Smooth muscle cell (in vitro differentiated cells): Measurements from ENCODE around the gene ZNF324. TPM values are rescaled to one million over a fixed set of nuclear protein-coding genes. Genes with fewer than 3 reads are reported as not detected.

Source experiments
- DNase-seq: peaks from one replicate; lab custom pipeline; 2025; ENCODE audit not compliant: unreplicated experiment; lab: John Stamatoyannopoulos, UW
- H2AFZ ChIP-seq: fragments of 200-600 bp; sonication (generic); 2 replicates; pipeline ENCODE4 v1.6.0; 2016; ENCODE audit warnings: antibody characterized with exemption, low read depth, mild to moderate bottlenecking
- H3F3A ChIP-seq: fragments of 200-600 bp; sonication (generic); 2 replicates; pipeline ENCODE4 v1.6.0; 2017; ENCODE audit warnings: antibody characterized with exemption, low read depth
- H3K27ac ChIP-seq: fragments of 200-600 bp; sonication (generic); 2 replicates; pipeline ENCODE4 v1.5.1; 2016; ENCODE audit warnings: low read depth, mild to moderate bottlenecking
- H3K27me3 ChIP-seq: fragments of 200-600 bp; sonication (generic); 2 replicates; pipeline ENCODE4 v1.6.1; 2016; ENCODE audit warnings: low read depth, mild to moderate bottlenecking
- H3K36me3 ChIP-seq: fragments of 200-600 bp; sonication (generic); 2 replicates; pipeline ENCODE4 v1.5.1; 2016; ENCODE audit warnings: low read depth
- H3K4me1 ChIP-seq: fragments of 200-600 bp; sonication (generic); 2 replicates; pipeline ENCODE4 v1.5.1; 2016; ENCODE audit warnings: low read depth
- H3K4me2 ChIP-seq: fragments of 200-600 bp; sonication (generic); 2 replicates; pipeline ENCODE4 v1.6.0; 2016; ENCODE audit warnings: mild to moderate bottlenecking
- H3K4me3 ChIP-seq: fragments of 200-600 bp; sonication (generic); 2 replicates; pipeline ENCODE4 v1.5.1; 2016; ENCODE audit warnings: mild to moderate bottlenecking
- H3K79me2 ChIP-seq: fragments of 200-600 bp; sonication (generic); 2 replicates; pipeline ENCODE4 v1.6.0; 2016; ENCODE audit warnings: low read depth, mild to moderate bottlenecking
- H3K9ac ChIP-seq: fragments of 200-600 bp; sonication (generic); 2 replicates; pipeline ENCODE4 v1.6.0; 2016; ENCODE audit warnings: low read depth
- H3K9me3 ChIP-seq: fragments of 200-600 bp; sonication (generic); replicated peaks from 2 replicates; pipeline ENCODE4 v1.5.1; 2016; ENCODE audit warnings: low read depth
- H4K20me1 ChIP-seq: fragments of 200-600 bp; sonication (generic); 2 replicates; pipeline ENCODE4 v1.6.0; 2016; ENCODE audit warnings: low read depth
- WGBS: methylation state at CpG from one replicate; pipeline ENCODE4 v1.1.7; 2016; ENCODE audit warnings: low lambda C conversion rate; 5-methylcytosine and 5-hydroxymethylcytosine counted together
- polyA plus RNA-seq: library from polyadenylated mRNA; unstranded; fragments of >200 nt; fragmentation: Nextera tagmentation; extraction: Ambion mirVana; gene quantifications from 2 replicates; pipeline ENCODE4 v1.2.1, GENCODE V29; 2016
- total RNA-seq: library from RNA; depleted of rRNA; stranded (reverse); fragments of >200 nt; gene quantifications from 2 replicates; pipeline ENCODE4 v1.2.3, GENCODE V29; 2014
- TF ChIP-seq, protein P1 (sequence below): fragments of 200-600 bp; sonication (generic); IDR thresholded peaks from 2 replicates; pipeline ENCODE4 v1.5.1; 2017; ENCODE audit warnings: borderline replicate concordance, mild to moderate bottlenecking, antibody characterized with exemption; ENCODE audit not compliant: insufficient read depth, poor library complexity, severe bottlenecking

Gene ZNF324
- total and polyA plus RNA-seq, 2 experiments from 2014 or later, result 8.8 to 10.2 TPM

DNA sequence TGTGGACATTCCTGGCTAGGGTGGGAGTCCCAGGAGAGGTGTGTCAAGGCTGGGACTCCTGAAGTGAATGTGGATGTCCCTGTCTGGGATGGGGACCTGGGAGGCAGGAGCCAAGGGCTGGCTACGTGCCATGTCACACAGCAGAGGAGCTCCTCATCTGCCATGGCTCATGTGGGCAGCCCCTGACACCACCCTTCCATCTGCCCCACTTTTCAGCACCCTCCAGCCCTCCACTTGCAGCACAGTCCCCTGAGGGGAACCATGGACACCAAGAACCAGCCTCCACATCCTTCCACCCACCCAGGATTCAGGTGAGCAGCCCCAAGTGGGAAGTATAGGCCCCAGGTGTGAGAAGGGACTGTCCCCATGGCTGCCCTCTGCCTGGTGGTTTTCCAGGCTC is 11.0 kb downstream of the ZNF324 start:
- Histone ChIP-seq H3K27ac (no peak overlapping the region), H3K27me3 (no peaks in the 10 kb centered on the region), H3K79me2 (no peaks in the 10 kb centered on the region), H3K4me2 (no peak overlapping the region), H3K9ac (no peak overlapping the region), H3K36me3 (no peaks in the 10 kb centered on the region), H4K20me1 (peaks cover 7% of the 10 kb centered on the region), H3K4me1 (peaks cover 16% of the 10 kb centered on the region), H3F3A (peaks cover 6% of the 10 kb centered on the region), H3K9me3 (no peaks in the 10 kb centered on the region), H3K4me3 (no peak overlapping the region), H2AFZ (no peak overlapping the region)
- 100% methylated on average over 1 of the region's 1 CpG for WGBS
- TF ChIP-seq, protein P1, sequence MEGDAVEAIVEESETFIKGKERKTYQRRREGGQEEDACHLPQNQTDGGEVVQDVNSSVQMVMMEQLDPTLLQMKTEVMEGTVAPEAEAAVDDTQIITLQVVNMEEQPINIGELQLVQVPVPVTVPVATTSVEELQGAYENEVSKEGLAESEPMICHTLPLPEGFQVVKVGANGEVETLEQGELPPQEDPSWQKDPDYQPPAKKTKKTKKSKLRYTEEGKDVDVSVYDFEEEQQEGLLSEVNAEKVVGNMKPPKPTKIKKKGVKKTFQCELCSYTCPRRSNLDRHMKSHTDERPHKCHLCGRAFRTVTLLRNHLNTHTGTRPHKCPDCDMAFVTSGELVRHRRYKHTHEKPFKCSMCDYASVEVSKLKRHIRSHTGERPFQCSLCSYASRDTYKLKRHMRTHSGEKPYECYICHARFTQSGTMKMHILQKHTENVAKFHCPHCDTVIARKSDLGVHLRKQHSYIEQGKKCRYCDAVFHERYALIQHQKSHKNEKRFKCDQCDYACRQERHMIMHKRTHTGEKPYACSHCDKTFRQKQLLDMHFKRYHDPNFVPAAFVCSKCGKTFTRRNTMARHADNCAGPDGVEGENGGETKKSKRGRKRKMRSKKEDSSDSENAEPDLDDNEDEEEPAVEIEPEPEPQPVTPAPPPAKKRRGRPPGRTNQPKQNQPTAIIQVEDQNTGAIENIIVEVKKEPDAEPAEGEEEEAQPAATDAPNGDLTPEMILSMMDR, result no peak
- no peak for DNase-seq

- Histone ChIP-seq H4K20me1 (peaks cover 1% of the 10 kb centered on the region), H3K4me2 (no peak overlapping the region), H3K4me1 (peaks cover 16% of the 10 kb centered on the region), H3K79me2 (no peaks in the 10 kb centered on the region), H3K27me3 (no peaks in the 10 kb centered on the region), H3K36me3 (no peaks in the 10 kb centered on the region), H3F3A (peaks cover 6% of the 10 kb centered on the region), H3K9ac (no peak overlapping the region), H3K27ac (no peak overlapping the region), H2AFZ (no peak overlapping the region), H3K4me3 (no peak overlapping the region), H3K9me3 (no peaks in the 10 kb centered on the region)
- TF ChIP-seq, protein P1, result no peak
- DNase-seq, result no peak
- 96% methylated on average over 7 of the region's 7 CpGs for WGBS
These were observed 12.4 kb downstream of the ZNF324 start for GRCh38 chr19:58479303-58479702.

DNA sequence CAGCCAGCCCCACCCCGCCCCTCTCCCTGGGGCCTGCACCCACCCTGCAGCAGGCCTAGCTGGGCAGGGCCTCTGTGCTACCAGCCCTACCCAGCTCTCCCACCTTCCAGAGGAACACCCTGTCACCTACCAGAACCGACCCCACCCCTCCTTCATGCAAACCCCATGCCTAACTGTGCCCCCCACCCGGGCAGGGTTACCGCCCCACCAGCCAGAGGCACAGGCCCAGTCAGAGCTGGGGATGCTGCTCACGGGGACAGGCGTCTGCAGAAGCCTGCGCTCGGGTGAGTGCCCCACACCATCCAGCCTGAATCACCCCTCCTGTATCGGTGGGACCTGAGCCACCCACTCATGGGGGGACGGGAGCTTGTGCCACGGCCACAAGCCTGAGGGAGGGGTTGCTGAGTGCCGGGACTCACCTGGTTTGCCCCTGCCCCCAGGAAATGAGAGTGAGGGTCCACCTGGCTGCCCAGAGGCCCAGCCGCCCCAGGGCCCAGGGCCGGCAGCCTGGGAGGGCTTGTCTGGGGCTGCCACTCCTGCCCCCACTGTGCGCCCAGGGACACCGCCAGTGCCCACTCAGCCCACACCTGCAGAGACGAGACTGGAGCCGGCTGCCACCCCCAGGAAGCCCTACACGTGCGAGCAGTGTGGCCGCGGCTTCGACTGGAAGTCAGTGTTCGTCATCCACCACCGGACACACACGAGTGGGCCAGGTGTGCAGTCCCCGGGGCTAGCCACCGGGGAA is 13.0 kb downstream of the ZNF324 start:
- Histone ChIP-seq H3K4me1 (peaks cover 13% of the 10 kb centered on the region), H3K27me3 (no peaks in the 10 kb centered on the region), H2AFZ (no peak overlapping the region), H3F3A (peaks cover 4% of the 10 kb centered on the region), H3K9me3 (no peaks in the 10 kb centered on the region), H3K79me2 (no peaks in the 10 kb centered on the region), H3K9ac (no peak overlapping the region), H4K20me1 (no peaks in the 10 kb centered on the region), H3K27ac (no peak overlapping the region), H3K4me2 (no peak overlapping the region), H3K36me3 (no peaks in the 10 kb centered on the region), H3K4me3 (no peak overlapping the region)
- 96% methylated on average over 27 of the region's 28 CpGs for WGBS
- DNase-seq, result no peak
- TF ChIP-seq, protein P1, result no peak

GRCh38 chr19:58480481-58480830 is 13.6 kb downstream of the ZNF324 start:
- Histone ChIP-seq H2AFZ (no peak overlapping the region), H3F3A (no peaks in the 10 kb centered on the region), H3K9ac (no peak overlapping the region), H3K9me3 (no peaks in the 10 kb centered on the region), H3K4me1 (peaks cover 8% of the 10 kb centered on the region), H3K27ac (no peak overlapping the region), H4K20me1 (no peaks in the 10 kb centered on the region), H3K27me3 (no peaks in the 10 kb centered on the region), H3K79me2 (no peaks in the 10 kb centered on the region), H3K4me3 (no peak overlapping the region), H3K36me3 (no peaks in the 10 kb centered on the region), H3K4me2 (no peak overlapping the region)
- TF ChIP-seq, protein P1, result no peak
- 95% methylated on average over 20 of the region's 20 CpGs for WGBS
- no peak for DNase-seq
